ENCODE data around the gene PACRG. TPM values are rescaled to one million over a fixed set of nuclear protein-coding genes. Genes with fewer than 3 reads are reported as not detected.
A peak's percentile ranks its signal among the peaks of the same experiment; 100 is the strongest.

Gene PACRG
- total RNA-seq, 6 donors from 2014 or later = 0.52 to 15.3 (median 3.1) TPM

- Histone ChIP-seq H3K27me3 (no peaks in the 10 kb centered on the region), H3K4me1 (no peaks in the 10 kb centered on the region), H3K9me3 (no peaks in the 10 kb centered on the region), H3K36me3 (no peaks in the 10 kb centered on the region), H3K4me3 (no peak overlapping the region), H3K27ac (no peak overlapping the region)
- 93 to 97% methylated on average over 7 of the region's 7 CpGs for WGBS, 2 donors
- no peak for DNase-seq
- TF ChIP-seq POLR2AphosphoS5 (IDR thresholded peaks at IDR 0.05) = no peak
- no peak for TF ChIP-seq EP300 (IDR thresholded peaks at IDR 0.05)
- no peak for TF ChIP-seq POLR2A (IDR thresholded peaks at IDR 0.05)
- TF ChIP-seq CTCF (IDR thresholded peaks at IDR 0.05) = no peak
- ATAC-seq (ENCODE audit: low FRiP score in 2 of 2) = peak in 1 of 2 donors; percentile 34
Observed at GRCh38 chr6:163285691-163286090, 557.9 kb downstream of the PACRG start.

GRCh38 chr6:163287626-163288025 lies 559.9 kb downstream of the PACRG start:
- Histone ChIP-seq H3K27me3 (no peaks in the 10 kb centered on the region), H3K36me3 (no peaks in the 10 kb centered on the region), H3K4me1 (no peaks in the 10 kb centered on the region), H3K4me3 (no peak overlapping the region), H3K9me3 (no peaks in the 10 kb centered on the region), H3K27ac (no peak overlapping the region)
- no peak for ATAC-seq (ENCODE audit: low FRiP score in 2 of 2)
- DNase-seq = no peak
- TF ChIP-seq EP300 (IDR thresholded peaks at IDR 0.05) (no peak), CTCF (IDR thresholded peaks at IDR 0.05) (no peak), POLR2A (IDR thresholded peaks at IDR 0.05) (no peak), POLR2AphosphoS5 (IDR thresholded peaks at IDR 0.05) (no peak)
- 85 to 91% methylated on average over 8 of the region's 8 CpGs for WGBS, 2 donors

- ATAC-seq (ENCODE audit: low FRiP score in 2 of 2) (no peak), DNase-seq (no peak)
- 90 to 93% methylated on average over 8 of the region's 8 CpGs for WGBS, 2 donors
- no peak overlapping the region for H3K27ac ChIP-seq
- no peak for TF ChIP-seq CTCF (IDR thresholded peaks at IDR 0.05)
- TF ChIP-seq POLR2A (IDR thresholded peaks at IDR 0.05) = no peak
- TF ChIP-seq POLR2AphosphoS5 (IDR thresholded peaks at IDR 0.05) = no peak
- no peak for TF ChIP-seq EP300 (IDR thresholded peaks at IDR 0.05)
- no peaks in the 10 kb centered on the region for H3K4me1 ChIP-seq
- no peaks in the 10 kb centered on the region for H3K36me3 ChIP-seq
- no peak overlapping the region for H3K4me3 ChIP-seq
- no peaks in the 10 kb centered on the region for H3K9me3 ChIP-seq
- H3K27me3 ChIP-seq = no peaks in the 10 kb centered on the region
Observed at GRCh38 chr6:163288066-163288465, 560.3 kb downstream of the PACRG start.

- 93 to 94% methylated on average over 11 of the region's 11 CpGs for WGBS, 2 donors
- ATAC-seq (ENCODE audit: low FRiP score in 2 of 2) = no peak
- no peaks in the 10 kb centered on the region for H3K36me3 ChIP-seq
- no peak overlapping the region for H3K4me3 ChIP-seq
- DNase-seq = no peak
- H3K9me3 ChIP-seq = no peaks in the 10 kb centered on the region
- no peaks in the 10 kb centered on the region for H3K27me3 ChIP-seq
- no peaks in the 10 kb centered on the region for H3K4me1 ChIP-seq
- no peak overlapping the region for H3K27ac ChIP-seq
- TF ChIP-seq POLR2A (IDR thresholded peaks at IDR 0.05) (no peak), CTCF (IDR thresholded peaks at IDR 0.05) (no peak), EP300 (IDR thresholded peaks at IDR 0.05) (no peak), POLR2AphosphoS5 (IDR thresholded peaks at IDR 0.05) (no peak)
Observed at GRCh38 chr6:163288915-163289314, 561.1 kb downstream of the PACRG start.

GRCh38 chr6:163289447-163289846 lies 561.7 kb downstream of the PACRG start:
- Histone ChIP-seq H3K27ac (no peak overlapping the region), H3K4me3 (no peak overlapping the region), H3K27me3 (no peaks in the 10 kb centered on the region), H3K4me1 (no peaks in the 10 kb centered on the region), H3K9me3 (no peaks in the 10 kb centered on the region), H3K36me3 (no peaks in the 10 kb centered on the region)
- 94 to 96% methylated on average over 4 of the region's 4 CpGs for WGBS, 2 donors
- no peak for DNase-seq
- TF ChIP-seq POLR2A (IDR thresholded peaks at IDR 0.05) (no peak), CTCF (IDR thresholded peaks at IDR 0.05) (no peak), EP300 (IDR thresholded peaks at IDR 0.05) (no peak), POLR2AphosphoS5 (IDR thresholded peaks at IDR 0.05) (no peak)
- ATAC-seq (ENCODE audit: low FRiP score in 2 of 2) = no peak

All from upper lobe of left lung (tissue), 6 donors.